ENCODE measurements around the gene MAMLD1.

MAMLD1 gene

DNA sequence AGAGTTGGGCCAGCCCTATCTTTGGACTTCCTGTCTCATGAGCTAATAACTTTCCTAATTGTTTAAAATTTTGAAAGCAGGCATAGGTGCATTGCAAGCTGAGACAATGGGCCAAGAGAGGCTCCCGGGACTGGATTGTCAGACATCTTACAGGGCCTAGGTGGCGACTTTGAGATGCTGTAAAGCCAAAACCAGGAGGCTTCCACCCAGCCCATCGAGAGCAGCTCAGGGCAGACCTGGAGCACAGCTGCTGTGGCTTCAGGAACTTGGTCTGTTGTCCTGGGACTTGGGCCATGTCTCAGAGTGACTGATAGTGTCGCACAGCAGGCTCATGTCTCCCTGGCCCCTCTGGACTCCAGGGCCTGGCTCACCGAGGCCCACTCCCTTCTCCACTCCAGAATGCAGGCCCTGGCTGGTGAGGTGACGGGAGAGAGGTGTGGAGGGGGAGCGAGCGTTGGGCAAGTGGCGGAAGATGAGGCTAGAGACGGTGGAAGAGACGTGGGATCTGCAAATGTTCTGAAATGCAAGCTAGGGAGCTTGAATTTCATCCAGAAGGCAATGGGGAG lies 181.2 kb downstream of the MAMLD1 start:
- ChIA-PET CTCF (interaction anchor here (0.9 kb wide), 1 partner anchor 29 kb away, joined by 5 read pairs; no protein-coding TSS in a partner anchor), POLR2A (no interaction called here)
- no peak overlapping the region for H3K27ac ChIP-seq (ENCODE audit: extremely low read depth, low read depth, low read length)
- no peak overlapping the region for H3K4me3 ChIP-seq (ENCODE audit: low read depth, low read length)
- H3K9me3 ChIP-seq (ENCODE audit: control insufficient read depth, insufficient read depth, low read depth, low read length), result no peaks in the 10 kb centered on the region
- no peaks in the 10 kb centered on the region for H3K36me3 ChIP-seq (ENCODE audit: control insufficient read depth in 2 of 2, insufficient read depth in 1 of 2, low read length in 2 of 2)
- TF ChIP-seq ZNF654 (tag by site-specific recombination; IDR thresholded peaks at IDR 0.05; ENCODE audit: low read depth), result 0 out of 2 replicates have a peak, but pooled peaks have one; percentile 15
- TF ChIP-seq, protein P1, sequence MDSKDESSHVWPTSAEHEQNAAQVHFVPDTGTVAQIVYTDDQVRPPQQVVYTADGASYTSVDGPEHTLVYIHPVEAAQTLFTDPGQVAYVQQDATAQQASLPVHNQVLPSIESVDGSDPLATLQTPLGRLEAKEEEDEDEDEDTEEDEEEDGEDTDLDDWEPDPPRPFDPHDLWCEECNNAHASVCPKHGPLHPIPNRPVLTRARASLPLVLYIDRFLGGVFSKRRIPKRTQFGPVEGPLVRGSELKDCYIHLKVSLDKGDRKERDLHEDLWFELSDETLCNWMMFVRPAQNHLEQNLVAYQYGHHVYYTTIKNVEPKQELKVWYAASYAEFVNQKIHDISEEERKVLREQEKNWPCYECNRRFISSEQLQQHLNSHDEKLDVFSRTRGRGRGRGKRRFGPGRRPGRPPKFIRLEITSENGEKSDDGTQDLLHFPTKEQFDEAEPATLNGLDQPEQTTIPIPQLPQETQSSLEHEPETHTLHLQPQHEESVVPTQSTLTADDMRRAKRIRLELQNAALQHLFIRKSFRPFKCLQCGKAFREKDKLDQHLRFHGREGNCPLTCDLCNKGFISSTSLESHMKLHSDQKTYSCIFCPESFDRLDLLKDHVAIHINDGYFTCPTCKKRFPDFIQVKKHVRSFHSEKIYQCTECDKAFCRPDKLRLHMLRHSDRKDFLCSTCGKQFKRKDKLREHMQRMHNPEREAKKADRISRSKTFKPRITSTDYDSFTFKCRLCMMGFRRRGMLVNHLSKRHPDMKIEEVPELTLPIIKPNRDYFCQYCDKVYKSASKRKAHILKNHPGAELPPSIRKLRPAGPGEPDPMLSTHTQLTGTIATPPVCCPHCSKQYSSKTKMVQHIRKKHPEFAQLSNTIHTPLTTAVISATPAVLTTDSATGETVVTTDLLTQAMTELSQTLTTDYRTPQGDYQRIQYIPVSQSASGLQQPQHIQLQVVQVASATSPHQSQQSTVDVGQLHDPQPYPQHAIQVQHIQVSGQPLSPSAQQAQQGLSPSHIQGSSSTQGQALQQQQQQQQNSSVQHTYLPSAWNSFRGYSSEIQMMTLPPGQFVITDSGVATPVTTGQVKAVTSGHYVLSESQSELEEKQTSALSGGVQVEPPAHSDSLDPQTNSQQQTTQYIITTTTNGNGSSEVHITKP (tag by site-specific recombination; IDR thresholded peaks at IDR 0.05), result no peak
- H3K4me1 ChIP-seq (ENCODE audit: control insufficient read depth, insufficient read depth, low read length), result no peaks in the 10 kb centered on the region

DNA sequence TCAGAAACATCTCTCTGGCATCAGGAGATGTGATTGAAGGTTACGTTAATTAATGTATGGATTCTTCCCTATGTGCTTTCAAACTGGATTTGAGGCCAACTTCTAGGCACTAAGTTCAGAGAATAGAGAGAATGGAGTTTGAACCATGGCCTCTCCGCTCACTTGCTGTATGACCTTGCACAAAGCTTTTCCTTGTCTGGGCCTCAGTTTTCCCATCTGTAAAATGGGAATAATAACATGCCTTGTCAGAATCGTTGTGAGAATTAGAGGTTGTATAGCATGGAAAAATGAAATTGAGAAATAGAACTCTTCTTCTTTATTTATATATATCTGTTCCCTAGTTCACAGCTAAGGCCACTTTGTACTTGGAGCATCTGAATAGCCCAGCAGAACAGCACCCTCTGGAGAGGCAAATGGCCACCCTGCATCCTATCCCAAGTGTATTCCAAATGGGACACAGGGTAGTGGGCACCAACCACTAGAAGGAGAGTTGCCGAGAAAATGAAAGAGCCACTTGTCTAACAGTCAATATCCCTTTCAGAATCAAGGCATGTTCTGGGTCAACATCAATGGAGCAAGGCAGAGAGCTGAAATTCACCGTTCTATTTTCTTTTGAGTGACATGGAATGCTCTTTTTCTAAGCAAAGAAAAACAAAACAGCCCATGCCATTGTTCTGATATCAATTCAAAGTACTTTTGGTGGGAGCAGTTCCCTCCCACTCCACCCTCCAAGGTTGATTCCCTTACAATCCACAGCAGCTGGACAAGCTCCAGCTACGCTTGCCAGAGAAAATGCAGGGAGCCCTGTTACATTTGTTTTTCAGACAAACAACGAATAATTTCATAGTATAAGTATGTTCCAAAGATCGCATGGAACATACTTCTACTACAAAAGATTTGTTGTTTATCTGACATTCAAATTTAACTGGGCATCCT lies 182.0 kb downstream of the MAMLD1 start:
- Histone ChIP-seq H3K4me3 (ENCODE audit: low read depth, low read length) (no peak overlapping the region), H3K9me3 (ENCODE audit: control insufficient read depth, insufficient read depth, low read depth, low read length) (no peaks in the 10 kb centered on the region), H3K36me3 (ENCODE audit: control insufficient read depth in 2 of 2, insufficient read depth in 1 of 2, low read length in 2 of 2) (no peaks in the 10 kb centered on the region), H3K27ac (ENCODE audit: extremely low read depth, low read depth, low read length) (no peak overlapping the region), H3K4me1 (ENCODE audit: control insufficient read depth, insufficient read depth, low read length) (no peaks in the 10 kb centered on the region)
- peak; percentile 15; the same call in 1 of the 2 replicates for TF ChIP-seq EGR2 (tag by site-specific recombination; IDR thresholded peaks at IDR 0.05; ENCODE audit: low read depth)
- no peak for TF ChIP-seq ZNF707 (tag by site-specific recombination; IDR thresholded peaks at IDR 0.05)
- no peak for TF ChIP-seq GLI2 (tag by site-specific recombination; IDR thresholded peaks at IDR 0.05; ENCODE audit: borderline replicate concordance, low read depth)
- no peak for TF ChIP-seq PATZ1 (tag by site-specific recombination; IDR thresholded peaks at IDR 0.05)
- TF ChIP-seq ZFHX2 (tag by site-specific recombination; conservative IDR thresholded peaks at IDR 0.05), result 0 out of 2 replicates have a peak, but pooled peaks have one; percentile 18
- ChIA-PET CTCF (interaction anchor here (0.7 to 0.8 kb wide), 2 partner anchors 121 to 176 kb away, joined by 3 to 6 read pairs; no protein-coding TSS in a partner anchor), POLR2A (no interaction called here)

DNA sequence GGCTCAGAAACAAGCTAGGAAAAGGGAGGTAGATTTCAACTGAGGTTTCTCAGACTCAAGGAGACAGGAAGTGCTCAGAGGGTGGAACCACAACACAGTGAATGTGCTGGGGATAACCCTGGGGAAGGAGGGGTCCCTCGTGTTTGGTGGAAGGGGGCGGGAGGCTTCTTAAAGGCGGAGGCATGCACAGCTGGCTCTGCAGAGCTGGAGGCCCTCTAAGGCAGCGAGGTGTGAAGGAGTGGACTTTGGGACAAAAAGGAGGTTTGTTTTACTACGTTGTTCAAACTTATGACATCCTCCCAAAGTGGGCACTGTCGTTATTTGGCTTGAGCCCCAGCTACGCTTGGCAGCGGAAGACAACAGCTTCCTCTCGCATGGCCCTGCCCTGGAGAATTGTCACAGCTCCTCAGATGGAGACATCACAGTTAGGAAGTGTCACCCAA lies 183.6 kb downstream of the MAMLD1 start:
- H3K4me1 ChIP-seq (ENCODE audit: control insufficient read depth, insufficient read depth, low read length), result no peaks in the 10 kb centered on the region
- ChIA-PET POLR2A (no interaction called here), CTCF (interaction anchor here (1.3 kb wide), 1 partner anchor 40 kb away, joined by 3 read pairs; no protein-coding TSS in a partner anchor)
- H3K27ac ChIP-seq (ENCODE audit: extremely low read depth, low read depth, low read length), result no peak overlapping the region
- no peaks in the 10 kb centered on the region for H3K36me3 ChIP-seq (ENCODE audit: control insufficient read depth in 2 of 2, insufficient read depth in 1 of 2, low read length in 2 of 2)
- no peaks in the 10 kb centered on the region for H3K9me3 ChIP-seq (ENCODE audit: control insufficient read depth, insufficient read depth, low read depth, low read length)
- no peak overlapping the region for H3K4me3 ChIP-seq (ENCODE audit: low read depth, low read length)
- TF ChIP-seq ZNF561 (tag by site-specific recombination; IDR thresholded peaks at IDR 0.05; ENCODE audit: borderline replicate concordance), result no peak
- TF ChIP-seq ZNF26 (tag by site-specific recombination; IDR thresholded peaks at IDR 0.05), result no peak
- no peak for TF ChIP-seq ZNF248 (tag by site-specific recombination; IDR thresholded peaks at IDR 0.05)
- no peak for TF ChIP-seq TCF7L2 (IDR thresholded peaks at IDR 0.05; ENCODE audit: borderline replicate concordance, low read depth, low read length)
- no peak for TF ChIP-seq HOXA7 (CRISPR knock-in tag; IDR thresholded peaks at IDR 0.05; ENCODE audit: borderline replicate concordance)
- TF ChIP-seq, protein P2, sequence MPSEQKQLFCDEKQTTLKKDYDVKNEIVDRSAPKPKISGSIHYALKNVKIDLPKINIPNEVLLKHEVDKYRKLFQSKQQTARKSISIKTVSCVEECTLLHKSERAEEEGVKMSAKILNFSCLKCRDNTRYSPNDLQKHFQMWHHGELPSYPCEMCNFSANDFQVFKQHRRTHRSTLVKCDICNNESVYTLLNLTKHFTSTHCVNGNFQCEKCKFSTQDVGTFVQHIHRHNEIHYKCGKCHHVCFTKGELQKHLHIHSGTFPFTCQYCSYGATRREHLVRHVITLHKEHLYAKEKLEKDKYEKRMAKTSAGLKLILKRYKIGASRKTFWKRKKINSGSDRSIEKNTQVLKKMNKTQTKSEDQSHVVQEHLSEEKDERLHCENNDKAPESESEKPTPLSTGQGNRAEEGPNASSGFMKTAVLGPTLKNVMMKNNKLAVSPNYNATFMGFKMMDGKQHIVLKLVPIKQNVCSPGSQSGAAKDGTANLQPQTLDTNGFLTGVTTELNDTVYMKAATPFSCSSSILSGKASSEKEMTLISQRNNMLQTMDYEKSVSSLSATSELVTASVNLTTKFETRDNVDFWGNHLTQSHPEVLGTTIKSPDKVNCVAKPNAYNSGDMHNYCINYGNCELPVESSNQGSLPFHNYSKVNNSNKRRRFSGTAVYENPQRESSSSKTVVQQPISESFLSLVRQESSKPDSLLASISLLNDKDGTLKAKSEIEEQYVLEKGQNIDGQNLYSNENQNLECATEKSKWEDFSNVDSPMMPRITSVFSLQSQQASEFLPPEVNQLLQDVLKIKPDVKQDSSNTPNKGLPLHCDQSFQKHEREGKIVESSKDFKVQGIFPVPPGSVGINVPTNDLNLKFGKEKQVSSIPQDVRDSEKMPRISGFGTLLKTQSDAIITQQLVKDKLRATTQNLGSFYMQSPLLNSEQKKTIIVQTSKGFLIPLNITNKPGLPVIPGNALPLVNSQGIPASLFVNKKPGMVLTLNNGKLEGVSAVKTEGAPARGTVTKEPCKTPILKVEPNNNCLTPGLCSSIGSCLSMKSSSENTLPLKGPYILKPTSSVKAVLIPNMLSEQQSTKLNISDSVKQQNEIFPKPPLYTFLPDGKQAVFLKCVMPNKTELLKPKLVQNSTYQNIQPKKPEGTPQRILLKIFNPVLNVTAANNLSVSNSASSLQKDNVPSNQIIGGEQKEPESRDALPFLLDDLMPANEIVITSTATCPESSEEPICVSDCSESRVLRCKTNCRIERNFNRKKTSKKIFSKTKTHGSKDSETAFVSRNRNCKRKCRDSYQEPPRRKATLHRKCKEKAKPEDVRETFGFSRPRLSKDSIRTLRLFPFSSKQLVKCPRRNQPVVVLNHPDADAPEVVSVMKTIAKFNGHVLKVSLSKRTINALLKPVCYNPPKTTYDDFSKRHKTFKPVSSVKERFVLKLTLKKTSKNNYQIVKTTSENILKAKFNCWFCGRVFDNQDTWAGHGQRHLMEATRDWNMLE (tag by site-specific recombination; conservative IDR thresholded peaks at IDR 0.05; ENCODE audit: low read depth), result no peak
- TF ChIP-seq ZNF423 (tag by site-specific recombination; IDR thresholded peaks at IDR 0.05), result no peak
- no peak for TF ChIP-seq KLF16 (tag by site-specific recombination; IDR thresholded peaks at IDR 0.05)
- TF ChIP-seq ZNF433 (tag by site-specific recombination; IDR thresholded peaks at IDR 0.05; ENCODE audit: low read depth), result no peak

Measured in HEK293 (cell line).